KMS-11 (cell line): ENCODE measurements around the gene MIB1.

Source experiments
- H2AFZ ChIP-seq: fragments of 200-600 bp; sonication (generic); 2 replicates; pipeline ENCODE4 v1.6.1; 2016; ENCODE audit warnings: antibody characterized with exemption, mixed run types, low read depth
- H3K27ac ChIP-seq: fragments of 200-600 bp; sonication (generic); 2 replicates; pipeline ENCODE4 v1.6.1; 2016; ENCODE audit warnings: mild to moderate bottlenecking, mixed run types
- H3K27me3 ChIP-seq: fragments of 200-600 bp; sonication (generic); 2 replicates; pipeline ENCODE4 v1.6.1; 2017; ENCODE audit warnings: mild to moderate bottlenecking, low read depth, mixed run types, moderate library complexity; ENCODE audit not compliant: insufficient read depth
- H3K36me3 ChIP-seq: fragments of 200-600 bp; sonication (generic); 2 replicates; pipeline ENCODE4 v1.6.1; 2017; ENCODE audit warnings: mild to moderate bottlenecking, mixed run types; ENCODE audit not compliant: insufficient read depth
- H3K4me1 ChIP-seq: fragments of 200-600 bp; sonication (generic); 2 replicates; pipeline ENCODE4 v1.6.1; 2016; ENCODE audit warnings: mild to moderate bottlenecking, low read depth, mixed run types; ENCODE audit not compliant: poor library complexity, severe bottlenecking
- H3K4me2 ChIP-seq: fragments of 200-600 bp; sonication (generic); 2 replicates; pipeline ENCODE4 v1.7.0; 2016; ENCODE audit warnings: mild to moderate bottlenecking, mixed run types
- H3K4me3 ChIP-seq: fragments of 200-600 bp; sonication (generic); IDR thresholded peaks from 2 replicates; pipeline ENCODE4 v1.6.1; 2017; ENCODE audit warnings: low read depth, low read length, mixed read lengths; ENCODE audit not compliant: insufficient read depth
- H3K79me2 ChIP-seq: fragments of 200-600 bp; sonication (generic); 2 replicates; pipeline ENCODE4 v1.6.1; 2016; ENCODE audit warnings: low read depth, mixed run types; ENCODE audit not compliant: insufficient read depth
- H3K9ac ChIP-seq: fragments of 200-600 bp; sonication (generic); 2 replicates; pipeline ENCODE4 v1.6.1; 2016; ENCODE audit warnings: mild to moderate bottlenecking, mixed run types
- H4K20me1 ChIP-seq: fragments of 200-600 bp; sonication (generic); 2 replicates; pipeline ENCODE4 v1.6.1; 2016; ENCODE audit warnings: mild to moderate bottlenecking, mixed run types; ENCODE audit not compliant: insufficient read depth
- CTCF ChIP-seq: fragments of 200-600 bp; sonication (generic); conservative IDR thresholded peaks from 2 replicates; pipeline ENCODE4 v1.6.1; 2017; ENCODE audit warnings: low read depth, mild to moderate bottlenecking, antibody characterized with exemption, low read length, moderate library complexity, mixed read lengths

The MIB1 gene

GRCh38 chr18:21714474-21714873 is 26.1 kb upstream of the MIB1 start:
- Histone ChIP-seq H3K4me3 (no peak overlapping the region), H3K9ac (no peak overlapping the region), H4K20me1 (no peaks in the 10 kb centered on the region), H2AFZ (no peak overlapping the region), H3K4me2 (peak overlapping the region; percentile 21; the same call in 1 of the 2 replicates), H3K79me2 (no peaks in the 10 kb centered on the region), H3K4me1 (peaks cover 20% of the 10 kb centered on the region), H3K36me3 (no peaks in the 10 kb centered on the region), H3K27me3 (no peaks in the 10 kb centered on the region), H3K27ac (peak overlapping the region; percentile 16; the same call in 1 of the 2 replicates)
- no peak for TF ChIP-seq CTCF

GRCh38 chr18:21722687-21723086 is 17.9 kb upstream of the MIB1 start:
- H3K27ac ChIP-seq: no peak overlapping the region
- no peaks in the 10 kb centered on the region for H3K4me1 ChIP-seq
- no peaks in the 10 kb centered on the region for H3K79me2 ChIP-seq
- H3K27me3 ChIP-seq: no peaks in the 10 kb centered on the region
- H3K36me3 ChIP-seq: no peaks in the 10 kb centered on the region
- no peak overlapping the region for H3K9ac ChIP-seq
- no peak overlapping the region for H3K4me3 ChIP-seq
- no peak overlapping the region for H2AFZ ChIP-seq
- no peak overlapping the region for H3K4me2 ChIP-seq
- no peaks in the 10 kb centered on the region for H4K20me1 ChIP-seq
- TF ChIP-seq CTCF: no peak

- Histone ChIP-seq H3K4me2 (no peak overlapping the region), H3K79me2 (no peaks in the 10 kb centered on the region), H4K20me1 (no peaks in the 10 kb centered on the region), H3K36me3 (no peaks in the 10 kb centered on the region), H2AFZ (no peak overlapping the region), H3K4me1 (no peaks in the 10 kb centered on the region), H3K9ac (no peak overlapping the region), H3K27ac (no peak overlapping the region), H3K4me3 (no peak overlapping the region), H3K27me3 (no peaks in the 10 kb centered on the region)
- TF ChIP-seq CTCF: no peak
These were observed 15.4 kb upstream of the MIB1 start for GRCh38 chr18:21725201-21725600.

- H3K79me2 ChIP-seq: no peaks in the 10 kb centered on the region
- H3K4me1 ChIP-seq: no peaks in the 10 kb centered on the region
- H3K9ac ChIP-seq: no peak overlapping the region
- H3K4me3 ChIP-seq: no peak overlapping the region
- no peaks in the 10 kb centered on the region for H3K36me3 ChIP-seq
- no peaks in the 10 kb centered on the region for H4K20me1 ChIP-seq
- H3K27ac ChIP-seq: no peak overlapping the region
- no peak overlapping the region for H2AFZ ChIP-seq
- no peak for TF ChIP-seq CTCF
- H3K4me2 ChIP-seq: no peak overlapping the region
- H3K27me3 ChIP-seq: no peaks in the 10 kb centered on the region
These were observed 12.9 kb upstream of the MIB1 start for GRCh38 chr18:21727702-21728101.
